ENCODE data around the gene LBX2. TPM values are rescaled to one million over a fixed set of nuclear protein-coding genes. Genes with fewer than 3 reads are reported as not detected.

LBX2 gene
- total RNA-seq, result 1.6 and 1.7 TPM in 2 replicates

GRCh38 chr2:74499267-74499939, at the start of gene LBX2:
Gene LBX2, minus strand, starts transcription at chr2:74499603. Its CDS starts 66 bp downstream, at chr2:74499537.

GRCh38 chr2:74529357-74530238, 30.2 kb upstream of the LBX2 start, which contains the start of the genes AUP1 and HTRA2:
Gene AUP1, minus strand, starts transcription at chr2:74529706. Its CDS starts 77 bp downstream, at chr2:74529629.
Gene HTRA2, plus strand, starts transcription at chr2:74529933. Its CDS starts 74 bp downstream, at chr2:74530007.

GRCh38 chr2:74525717-74526648, 26.6 kb upstream of the LBX2 start, which contains the start of gene DQX1:
Gene DQX1, minus strand, starts transcription at chr2:74526231. Its CDS starts 502 bp downstream, at chr2:74525729.

GRCh38 chr2:74514368-74515270, 15.2 kb upstream of the LBX2 start, which contains the start of gene TLX2:
Gene TLX2, plus strand, starts transcription at chr2:74514450. Its CDS starts 357 bp downstream, at chr2:74514807.

GRCh38 chr2:74507145-74507925, 7.9 kb upstream of the LBX2 start, which contains the start of gene PCGF1:
Gene PCGF1, minus strand, starts transcription at chr2:74507695. Its CDS starts 27 bp downstream, at chr2:74507668.

GRCh38 chr2:74482801-74483674, 16.4 kb downstream of the LBX2 start, which contains the start of the genes CCDC142 and TTC31:
Gene CCDC142, minus strand, starts transcription at chr2:74482998. Its CDS starts 161 bp downstream, at chr2:74482837.
Gene TTC31, plus strand, starts transcription at chr2:74483081. Its CDS starts 15 bp downstream, at chr2:74483096.

GRCh38 chr2:74472086-74472944, 27.1 kb downstream of the LBX2 start, which contains the start of gene MRPL53:
Gene MRPL53, minus strand, starts transcription at chr2:74472680. Its CDS starts 20 bp downstream, at chr2:74472660.

GRCh38 chr2:74458132-74458937, 41.1 kb downstream of the LBX2 start, which contains the start of gene WBP1:
Gene WBP1, plus strand, starts transcription at chr2:74458438. Its CDS starts 165 bp downstream, at chr2:74458603.

GRCh38 chr2:74454654-74455511, 44.5 kb downstream of the LBX2 start, which contains the start of gene INO80B:
Gene INO80B, plus strand, starts transcription at chr2:74455087. Its CDS starts 30 bp downstream, at chr2:74455117.

Other genes starting within 250 kb of the LBX2 start
- 0.30 and 0.32 TPM in 2 replicates for gene SLC4A5, start 156.2 kb downstream of the LBX2 start, total RNA-seq
- 113 and 127 TPM in 2 replicates for gene DCTN1, start 119.3 kb downstream of the LBX2 start, total RNA-seq
- gene C2orf81, start 78.0 kb downstream of the LBX2 start, total RNA-seq, result 0.46 and 0.65 TPM in 2 replicates
- gene WDR54, start 77.9 kb downstream of the LBX2 start, total RNA-seq, result 47.9 and 65.3 TPM in 2 replicates
- gene RTKN, start 57.7 kb downstream of the LBX2 start, total RNA-seq, result 7.1 and 10.3 TPM in 2 replicates
- 11.7 and 23.1 TPM in 2 replicates for gene INO80B, start 44.5 kb downstream of the LBX2 start, total RNA-seq
- gene WBP1, start 41.2 kb downstream of the LBX2 start, total RNA-seq, result 30.4 and 30.5 TPM in 2 replicates
- 72.8 and 91.3 TPM in 2 replicates for gene MOGS, start 34.2 kb downstream of the LBX2 start, total RNA-seq
- 47.7 and 52.4 TPM in 2 replicates for gene MRPL53, start 26.9 kb downstream of the LBX2 start, total RNA-seq
- gene CCDC142, start 16.6 kb downstream of the LBX2 start, total RNA-seq, result 13.6 and 22.9 TPM in 2 replicates
- 7.1 and 16.3 TPM in 2 replicates for gene TTC31, start 16.5 kb downstream of the LBX2 start, total RNA-seq
- gene PCGF1, start 8.1 kb upstream of the LBX2 start, total RNA-seq, result 14.3 and 17.2 TPM in 2 replicates
- gene TLX2, start 14.8 kb upstream of the LBX2 start, total RNA-seq, result not detected in 2 replicates
- gene DQX1, start 26.6 kb upstream of the LBX2 start, total RNA-seq, result not detected in 2 replicates
- 84.8 and 116 TPM in 2 replicates for gene AUP1, start 30.1 kb upstream of the LBX2 start, total RNA-seq
- gene HTRA2, start 30.3 kb upstream of the LBX2 start, total RNA-seq, result 40.7 and 63.3 TPM in 2 replicates
- 2.9 and 4.4 TPM in 2 replicates for gene LOXL3, start 54.3 kb upstream of the LBX2 start, total RNA-seq
- gene DOK1, start 55.1 kb upstream of the LBX2 start, total RNA-seq, result 15.9 and 21.6 TPM in 2 replicates
- not detected in 2 replicates for gene M1AP, start 148.7 kb upstream of the LBX2 start, total RNA-seq
- 4.2 and 4.7 TPM in 2 replicates for gene SEMA4F, start 154.6 kb upstream of the LBX2 start, total RNA-seq